ENCODE results near the gene UGT1A7.

- TF ChIP-seq TAF1 (IDR thresholded peaks at IDR 0.05; ENCODE audit: low read depth) (no peak), FOXM1 (IDR thresholded peaks at IDR 0.05; ENCODE audit: borderline replicate concordance, low read depth) (no peak), NFIC (IDR thresholded peaks at IDR 0.05) (no peak), RAD21 (IDR thresholded peaks at IDR 0.05; ENCODE audit: low read depth) (no peak), MAX (IDR thresholded peaks at IDR 0.05) (no peak), CEBPB (IDR thresholded peaks at IDR 0.05) (no peak), TCF12 (IDR thresholded peaks at IDR 0.05; ENCODE audit: low read depth) (no peak), EP300 (IDR thresholded peaks at IDR 0.05; ENCODE audit: borderline replicate concordance) (no peak), USF1 (IDR thresholded peaks at IDR 0.05) (no peak), EGR1 (IDR thresholded peaks at IDR 0.05) (no peak), CREB1 (IDR thresholded peaks at IDR 0.05; ENCODE audit: low read depth) (no peak), ZBTB7A (IDR thresholded peaks at IDR 0.05; ENCODE audit: low read depth) (no peak)
Measured at GRCh38 chr2:233743464-233744259, 62.0 kb downstream of the UGT1A7 start.
